Hepatocyte (in vitro differentiated cells): ENCODE results near the gene STX12. TPM values are rescaled to one million over a fixed set of nuclear protein-coding genes. Genes with fewer than 3 reads are reported as not detected.

Experiments used
- DNase-seq: peaks from one replicate; pipeline ENCODE4 v3.0.0-alpha.2; 2016; ENCODE audit warnings: low spot score
- H2AFZ ChIP-seq: fragments of 200-600 bp; sonication (generic); 2 replicates; pipeline ENCODE4 v1.6.0; 2016; ENCODE audit warnings: antibody characterized with exemption, mild to moderate bottlenecking
- H3K27ac ChIP-seq: fragments of 200-600 bp; sonication (generic); 2 replicates; pipeline ENCODE4 v1.5.1; 2016; ENCODE audit warnings: mild to moderate bottlenecking
- H3K27me3 ChIP-seq: fragments of 200-600 bp; sonication (generic); 2 replicates; pipeline ENCODE4 v1.6.1; 2016
- H3K36me3 ChIP-seq: fragments of 200-600 bp; sonication (generic); replicated peaks from 2 replicates; pipeline ENCODE4 v1.5.1; 2016; ENCODE audit warnings: low read depth; ENCODE audit not compliant: insufficient read depth
- H3K4me1 ChIP-seq: fragments of 200-600 bp; sonication (generic); 2 replicates; pipeline ENCODE4 v1.5.1; 2016; ENCODE audit warnings: mild to moderate bottlenecking, moderate library complexity; ENCODE audit not compliant: insufficient read depth
- H3K4me2 ChIP-seq: fragments of 200-600 bp; sonication (generic); 2 replicates; pipeline ENCODE4 v1.6.0; 2016
- H3K4me3 ChIP-seq: fragments of 200-600 bp; sonication (generic); 2 replicates; pipeline ENCODE4 v1.5.1; 2016; ENCODE audit warnings: mild to moderate bottlenecking
- H3K79me2 ChIP-seq: fragments of 200-600 bp; sonication (generic); 2 replicates; pipeline ENCODE4 v1.6.0; 2017; ENCODE audit warnings: mild to moderate bottlenecking
- H3K9me2 ChIP-seq: fragments of 200-600 bp; sonication (generic); replicated peaks from 2 replicates; pipeline ENCODE4 v1.6.0; 2017; ENCODE audit warnings: mild to moderate bottlenecking; ENCODE audit not compliant: insufficient read depth
- H3K9me3 ChIP-seq: fragments of 200-600 bp; sonication (generic); 2 replicates; pipeline ENCODE4 v1.5.1; 2016; ENCODE audit warnings: low read depth, mild to moderate bottlenecking
- H4K20me1 ChIP-seq: fragments of 200-600 bp; sonication (generic); 2 replicates; pipeline ENCODE4 v1.6.0; 2016; ENCODE audit warnings: mild to moderate bottlenecking; ENCODE audit not compliant: insufficient read depth, poor library complexity, severe bottlenecking
- EZH2 ChIP-seq: fragments of 200-600 bp; sonication (generic); IDR thresholded peaks from 2 replicates; pipeline ENCODE4 v1.6.1; 2016; ENCODE audit warnings: antibody characterized with exemption, mild to moderate bottlenecking, borderline replicate concordance
- EZH2phosphoT487 ChIP-seq: fragments of 200-600 bp; sonication (generic); IDR thresholded peaks from one replicate; pipeline ENCODE4 v1.6.1; 2018; ENCODE audit warnings: antibody characterized with exemption, mild to moderate bottlenecking, low read depth, moderate library complexity; ENCODE audit not compliant: unreplicated experiment, severe bottlenecking
- WGBS: methylation state at CpG from one replicate; pipeline ENCODE4 v1.1.6; 2016; ENCODE audit warnings: low lambda C conversion rate; ENCODE audit errors: missing lambda C conversion rate; 5-methylcytosine and 5-hydroxymethylcytosine counted together
- polyA plus RNA-seq: library from polyadenylated mRNA; unstranded; fragments of >200 nt; fragmentation: Nextera tagmentation; extraction: Ambion mirVana; gene quantifications from 2 replicates; pipeline ENCODE4 v1.2.1, GENCODE V29; 2016
- total RNA-seq: library from RNA; depleted of rRNA; stranded (reverse); fragments of >200 nt; gene quantifications from 2 replicates; pipeline ENCODE4 v1.2.3, GENCODE V29; 2014
- TF ChIP-seq, protein P1 (sequence below): fragments of 200-600 bp; sonication (generic); IDR thresholded peaks from 2 replicates; pipeline ENCODE4 v1.5.1; 2016; ENCODE audit warnings: antibody characterized with exemption, mild to moderate bottlenecking; ENCODE audit not compliant: poor library complexity

STX12 gene
- total and polyA plus RNA-seq, 2 experiments from 2014 or later = 55.0 to 84.0 TPM

DNA sequence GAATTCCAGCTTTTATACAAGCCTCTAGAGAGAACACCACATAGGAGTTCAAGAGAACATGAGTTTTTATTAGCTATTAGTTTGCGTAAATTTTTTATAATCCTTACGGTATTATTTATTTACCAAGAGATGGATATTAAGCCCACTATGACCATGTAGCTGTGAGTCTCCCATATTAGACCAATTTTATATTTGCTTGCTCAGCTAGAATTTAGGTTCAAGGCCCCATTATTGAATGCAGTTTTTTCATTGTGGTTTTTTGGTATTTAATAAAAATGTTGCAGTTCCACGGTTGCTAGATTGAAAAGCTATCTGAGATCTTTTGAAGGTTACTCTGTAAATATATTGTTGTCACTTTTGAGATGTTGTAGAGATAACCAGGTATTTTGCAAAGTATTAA lies 60.5 kb downstream of the STX12 start:
- 88% methylated on average over 3 of the region's 3 CpGs for WGBS
- peaks cover 6% of the 10 kb centered on the region for H4K20me1 ChIP-seq
- DNase-seq = no peak
- peaks cover 78% of the 10 kb centered on the region for H3K79me2 ChIP-seq
- TF ChIP-seq, protein P1, sequence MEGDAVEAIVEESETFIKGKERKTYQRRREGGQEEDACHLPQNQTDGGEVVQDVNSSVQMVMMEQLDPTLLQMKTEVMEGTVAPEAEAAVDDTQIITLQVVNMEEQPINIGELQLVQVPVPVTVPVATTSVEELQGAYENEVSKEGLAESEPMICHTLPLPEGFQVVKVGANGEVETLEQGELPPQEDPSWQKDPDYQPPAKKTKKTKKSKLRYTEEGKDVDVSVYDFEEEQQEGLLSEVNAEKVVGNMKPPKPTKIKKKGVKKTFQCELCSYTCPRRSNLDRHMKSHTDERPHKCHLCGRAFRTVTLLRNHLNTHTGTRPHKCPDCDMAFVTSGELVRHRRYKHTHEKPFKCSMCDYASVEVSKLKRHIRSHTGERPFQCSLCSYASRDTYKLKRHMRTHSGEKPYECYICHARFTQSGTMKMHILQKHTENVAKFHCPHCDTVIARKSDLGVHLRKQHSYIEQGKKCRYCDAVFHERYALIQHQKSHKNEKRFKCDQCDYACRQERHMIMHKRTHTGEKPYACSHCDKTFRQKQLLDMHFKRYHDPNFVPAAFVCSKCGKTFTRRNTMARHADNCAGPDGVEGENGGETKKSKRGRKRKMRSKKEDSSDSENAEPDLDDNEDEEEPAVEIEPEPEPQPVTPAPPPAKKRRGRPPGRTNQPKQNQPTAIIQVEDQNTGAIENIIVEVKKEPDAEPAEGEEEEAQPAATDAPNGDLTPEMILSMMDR = no peak
- TF ChIP-seq EZH2phosphoT487 (no peak), EZH2 (no peak)
- no peaks in the 10 kb centered on the region for H3K9me3 ChIP-seq
- H3K27me3 ChIP-seq = no peaks in the 10 kb centered on the region
- H2AFZ ChIP-seq = no peak overlapping the region
- H3K36me3 ChIP-seq = no peaks in the 10 kb centered on the region
- no peak overlapping the region for H3K4me2 ChIP-seq
- H3K4me3 ChIP-seq = no peak overlapping the region
- peaks cover 12% of the 10 kb centered on the region for H3K4me1 ChIP-seq
- no peaks in the 10 kb centered on the region for H3K9me2 ChIP-seq
- no peak overlapping the region for H3K27ac ChIP-seq

DNA sequence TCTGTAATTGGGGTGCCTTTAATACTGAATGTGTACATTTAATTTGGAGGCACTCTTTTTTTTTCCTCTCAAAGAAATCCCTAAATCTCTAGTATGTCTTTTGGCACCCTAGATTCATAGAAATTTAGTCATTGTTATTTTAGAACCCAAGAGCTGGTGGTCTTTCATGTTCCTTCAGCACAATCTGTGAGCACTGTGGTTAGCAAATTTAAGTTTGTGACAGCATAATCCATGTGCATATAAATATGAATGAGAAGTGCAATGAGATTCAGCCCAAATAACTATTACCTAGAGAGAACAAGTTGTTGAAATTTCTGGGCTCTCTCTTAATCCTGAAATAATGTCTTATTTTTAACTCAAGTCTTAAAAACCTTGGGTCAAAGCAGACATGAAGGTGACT lies 62.0 kb downstream of the STX12 start:
- peaks cover 6% of the 10 kb centered on the region for H4K20me1 ChIP-seq
- H3K9me2 ChIP-seq = no peaks in the 10 kb centered on the region
- no peak for TF ChIP-seq EZH2
- peaks cover 91% of the 10 kb centered on the region for H3K79me2 ChIP-seq
- no peak overlapping the region for H3K27ac ChIP-seq
- H3K4me3 ChIP-seq = no peak overlapping the region
- H3K9me3 ChIP-seq = no peaks in the 10 kb centered on the region
- H3K4me1 ChIP-seq = peaks cover 12% of the 10 kb centered on the region
- H3K27me3 ChIP-seq = no peaks in the 10 kb centered on the region
- H3K4me2 ChIP-seq = no peak overlapping the region
- no peaks in the 10 kb centered on the region for H3K36me3 ChIP-seq
- no peak overlapping the region for H2AFZ ChIP-seq
- DNase-seq = no peak

DNA sequence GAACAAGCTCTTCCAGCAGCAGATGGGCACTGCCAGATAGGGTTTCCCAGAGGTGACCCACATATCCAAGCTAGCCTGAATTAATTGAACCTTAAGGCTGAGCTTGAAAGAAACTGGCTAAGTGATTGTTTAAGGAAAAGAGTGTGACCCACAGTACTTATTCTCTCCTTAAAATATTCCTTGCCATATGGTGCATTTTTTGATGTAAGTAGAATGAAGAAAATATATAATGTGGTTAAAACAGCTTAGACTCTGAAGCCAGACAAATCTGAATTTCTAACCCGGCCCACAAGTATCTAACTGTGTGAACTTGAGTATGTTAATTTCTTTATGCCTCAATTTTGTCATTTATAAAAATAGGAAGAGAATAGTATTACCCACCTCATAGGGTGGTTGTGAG lies 62.5 kb downstream of the STX12 start:
- TF ChIP-seq, protein P1 = no peak
- no peak for TF ChIP-seq EZH2phosphoT487
- no peak for TF ChIP-seq EZH2
- Histone ChIP-seq H3K36me3 (no peaks in the 10 kb centered on the region), H3K9me2 (no peaks in the 10 kb centered on the region), H3K4me1 (peaks cover 12% of the 10 kb centered on the region), H3K4me2 (no peak overlapping the region), H3K27me3 (no peaks in the 10 kb centered on the region), H4K20me1 (peaks cover 6% of the 10 kb centered on the region), H3K27ac (no peak overlapping the region), H3K9me3 (no peaks in the 10 kb centered on the region), H3K79me2 (peaks cover 95% of the 10 kb centered on the region), H3K4me3 (no peak overlapping the region), H2AFZ (no peak overlapping the region)
- 95% methylated on average over 1 of the region's 1 CpG for WGBS
- no peak for DNase-seq

DNA sequence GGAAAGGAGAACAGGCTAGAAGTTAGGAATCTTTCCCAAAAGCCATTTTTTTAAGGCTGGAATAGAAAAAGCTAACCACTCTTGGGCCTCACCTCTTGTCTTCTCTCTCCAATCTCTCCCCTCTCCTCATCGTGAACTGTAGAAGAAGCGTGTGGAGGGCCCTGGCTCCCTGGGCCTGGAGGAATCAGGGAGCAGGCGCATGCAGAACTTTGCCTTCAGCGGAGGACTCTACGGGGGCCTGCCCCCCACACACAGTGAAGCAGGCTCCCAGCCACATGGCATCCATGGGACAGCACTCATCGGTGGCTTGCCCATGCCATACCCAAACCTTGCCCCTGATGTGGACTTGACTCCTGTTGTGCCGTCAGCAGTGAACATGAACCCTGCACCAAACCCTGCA lies 76.9 kb downstream of the STX12 start:
- Histone ChIP-seq H3K4me2 (no peak overlapping the region), H3K4me3 (no peak overlapping the region), H3K79me2 (no peaks in the 10 kb centered on the region), H3K4me1 (no peaks in the 10 kb centered on the region), H3K27me3 (no peaks in the 10 kb centered on the region), H4K20me1 (no peaks in the 10 kb centered on the region), H3K9me2 (no peaks in the 10 kb centered on the region), H3K9me3 (no peaks in the 10 kb centered on the region), H2AFZ (no peak overlapping the region), H3K27ac (no peak overlapping the region), H3K36me3 (peaks cover 3% of the 10 kb centered on the region)
- 98% methylated on average over 7 of the region's 7 CpGs for WGBS
- no peak for TF ChIP-seq EZH2
- TF ChIP-seq EZH2phosphoT487 = no peak
- TF ChIP-seq, protein P1 = no peak
- DNase-seq = no peak
